ENCODE measurements around the gene ANKRD26.

Gene ANKRD26

GRCh38 chr10:26977635-26978034 is 122.7 kb downstream of the ANKRD26 start:
- CTCF ChIA-PET: no interaction called here
- POLR2A ChIA-PET: no interaction called here
- no peak for TF ChIP-seq CTBP1 (IDR thresholded peaks at IDR 0.05; ENCODE audit: borderline replicate concordance)
- no peak for TF ChIP-seq L3MBTL2 (conservative IDR thresholded peaks at IDR 0.05)
- no peak for TF ChIP-seq FOXK2 (IDR thresholded peaks at IDR 0.05)
- no peak for TF ChIP-seq ELF4 (IDR thresholded peaks at IDR 0.05)
- no peak for TF ChIP-seq HDGF (IDR thresholded peaks at IDR 0.05; ENCODE audit: borderline replicate concordance)
- TF ChIP-seq FOXA1 (IDR thresholded peaks at IDR 0.05): no peak
- TF ChIP-seq NFRKB (IDR thresholded peaks at IDR 0.05): no peak
- no peak for TF ChIP-seq LEF1 (IDR thresholded peaks at IDR 0.05; ENCODE audit: borderline replicate concordance)
- no peak for TF ChIP-seq ZNF384 (IDR thresholded peaks at IDR 0.05)
- no peak for TF ChIP-seq SUZ12 (IDR thresholded peaks at IDR 0.05)
- TF ChIP-seq ARNT (IDR thresholded peaks at IDR 0.05): no peak
- no peak for DNase-seq (ENCODE audit: extremely low spot score)

GRCh38 chr10:26970667-26971066 is 129.6 kb downstream of the ANKRD26 start:
- POLR2A ChIA-PET: no interaction called here
- no peak for DNase-seq (ENCODE audit: extremely low spot score)
- CTCF ChIA-PET: no interaction called here
- TF ChIP-seq ZNF384 (IDR thresholded peaks at IDR 0.05) (no peak), SUZ12 (IDR thresholded peaks at IDR 0.05) (no peak), L3MBTL2 (conservative IDR thresholded peaks at IDR 0.05) (no peak), SP1 (IDR thresholded peaks at IDR 0.05) (no peak), ARNT (IDR thresholded peaks at IDR 0.05) (no peak), TARDBP (IDR thresholded peaks at IDR 0.05) (no peak)

DNA sequence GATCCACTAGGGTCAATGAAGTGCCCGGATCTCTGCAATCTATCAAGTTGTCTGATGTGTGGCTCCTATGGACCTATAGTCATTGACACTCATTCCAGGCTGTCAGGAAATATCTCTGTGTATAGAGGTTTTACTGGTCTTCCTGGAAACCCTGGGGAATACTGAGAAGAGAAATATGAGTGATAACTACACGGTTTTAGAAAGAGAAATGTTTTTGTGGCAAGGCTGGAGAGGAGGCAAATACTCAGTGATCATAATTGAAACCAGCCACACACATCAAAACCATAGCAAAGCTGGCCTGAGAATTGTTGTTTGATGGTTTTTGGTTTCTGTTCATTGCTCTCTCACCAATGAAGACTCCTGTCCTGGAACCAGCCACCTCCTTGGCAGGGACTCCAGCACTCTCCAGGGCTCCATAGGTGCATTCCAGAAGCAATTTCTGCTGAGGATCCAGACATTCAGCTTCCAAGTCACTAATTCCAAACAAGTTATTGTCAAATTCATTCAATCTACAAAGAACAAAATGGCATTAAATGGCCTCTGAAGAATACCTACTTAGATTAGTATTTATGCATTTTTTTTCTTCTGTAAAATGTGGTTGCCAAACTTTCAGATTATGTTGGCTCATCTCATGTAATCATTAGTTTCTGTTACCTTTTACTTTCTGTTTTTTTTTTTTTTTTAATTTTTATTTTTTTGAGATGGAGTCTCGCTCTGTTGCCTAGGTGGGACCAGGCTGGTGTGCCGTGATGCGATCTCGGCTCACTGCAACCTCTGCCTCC is 131.0 kb downstream of the ANKRD26 start:
- DNase-seq (ENCODE audit: extremely low spot score): no peak
- ChIA-PET POLR2A (no interaction called here), CTCF (no interaction called here)
- TF ChIP-seq ARNT (IDR thresholded peaks at IDR 0.05) (no peak), FOXA1 (IDR thresholded peaks at IDR 0.05) (no peak), HDGF (IDR thresholded peaks at IDR 0.05; ENCODE audit: borderline replicate concordance) (no peak), ELF4 (IDR thresholded peaks at IDR 0.05) (no peak), SP1 (IDR thresholded peaks at IDR 0.05) (no peak)
- TF ChIP-seq, protein P1, sequence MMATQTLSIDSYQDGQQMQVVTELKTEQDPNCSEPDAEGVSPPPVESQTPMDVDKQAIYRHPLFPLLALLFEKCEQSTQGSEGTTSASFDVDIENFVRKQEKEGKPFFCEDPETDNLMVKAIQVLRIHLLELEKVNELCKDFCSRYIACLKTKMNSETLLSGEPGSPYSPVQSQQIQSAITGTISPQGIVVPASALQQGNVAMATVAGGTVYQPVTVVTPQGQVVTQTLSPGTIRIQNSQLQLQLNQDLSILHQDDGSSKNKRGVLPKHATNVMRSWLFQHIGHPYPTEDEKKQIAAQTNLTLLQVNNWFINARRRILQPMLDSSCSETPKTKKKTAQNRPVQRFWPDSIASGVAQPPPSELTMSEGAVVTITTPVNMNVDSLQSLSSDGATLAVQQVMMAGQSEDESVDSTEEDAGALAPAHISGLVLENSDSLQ (IDR thresholded peaks at IDR 0.05): no peak

GRCh38 chr10:26962835-26963234 is 137.5 kb downstream of the ANKRD26 start:
- POLR2A ChIA-PET: no interaction called here
- CTCF ChIA-PET: no interaction called here
- no peak for DNase-seq (ENCODE audit: extremely low spot score)
- no peak for TF ChIP-seq SUZ12 (IDR thresholded peaks at IDR 0.05)
- TF ChIP-seq FOXK2 (IDR thresholded peaks at IDR 0.05): no peak
- TF ChIP-seq HDGF (IDR thresholded peaks at IDR 0.05; ENCODE audit: borderline replicate concordance): no peak
- no peak for TF ChIP-seq NFRKB (IDR thresholded peaks at IDR 0.05)
- TF ChIP-seq FOXM1 (IDR thresholded peaks at IDR 0.05; ENCODE audit: borderline replicate concordance): no peak
- TF ChIP-seq, protein P1 (IDR thresholded peaks at IDR 0.05): no peak

GRCh38 chr10:26960308-26960707 is 140.0 kb downstream of the ANKRD26 start:
- no peak for TF ChIP-seq FOXM1 (IDR thresholded peaks at IDR 0.05; ENCODE audit: borderline replicate concordance)
- TF ChIP-seq SP1 (IDR thresholded peaks at IDR 0.05): no peak
- DNase-seq (ENCODE audit: extremely low spot score): no peak
- ChIA-PET CTCF (no interaction called here), POLR2A (no interaction called here)

DNA sequence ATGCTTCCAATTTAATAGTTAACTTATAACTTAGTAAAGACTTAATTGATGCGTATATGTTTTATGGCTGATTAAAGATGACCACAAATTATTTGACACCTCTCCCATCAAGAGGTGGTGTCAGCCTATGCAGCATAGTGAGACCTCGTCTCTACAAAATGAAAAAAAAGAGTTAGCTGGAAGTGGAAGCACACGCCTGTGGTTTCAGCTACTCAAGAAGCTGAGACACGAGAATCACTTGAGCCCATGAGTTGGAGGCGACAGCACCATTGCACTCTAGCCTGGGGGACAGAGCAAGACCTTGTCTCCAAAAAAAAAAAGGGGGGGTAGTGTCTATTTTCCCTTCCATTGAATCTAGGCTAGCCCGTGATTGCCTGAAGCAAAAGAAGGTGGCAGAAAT is 140.5 kb downstream of the ANKRD26 start:
- no peak for DNase-seq (ENCODE audit: extremely low spot score)
- POLR2A ChIA-PET: no interaction called here
- TF ChIP-seq FOXK2 (IDR thresholded peaks at IDR 0.05) (no peak), SP1 (IDR thresholded peaks at IDR 0.05) (no peak), CTBP1 (IDR thresholded peaks at IDR 0.05; ENCODE audit: borderline replicate concordance) (no peak), FOXM1 (IDR thresholded peaks at IDR 0.05; ENCODE audit: borderline replicate concordance) (no peak), ARNT (IDR thresholded peaks at IDR 0.05) (no peak), ELF4 (IDR thresholded peaks at IDR 0.05) (no peak), TARDBP (IDR thresholded peaks at IDR 0.05) (no peak), SUZ12 (IDR thresholded peaks at IDR 0.05) (no peak), L3MBTL2 (conservative IDR thresholded peaks at IDR 0.05) (no peak), HDGF (IDR thresholded peaks at IDR 0.05; ENCODE audit: borderline replicate concordance) (no peak), ZNF384 (IDR thresholded peaks at IDR 0.05) (no peak)
- CTCF ChIA-PET: no interaction called here

All from HEK293T (cell line).